GM18858 (cell line): ENCODE results near the gene SDC1.

Source experiments
- ATAC-seq: cut with Tn5 transposase; IDR thresholded peaks from one replicate; pipeline ENCODE4 v1.9.1; 2021; ENCODE audit not compliant: unreplicated experiment

The SDC1 gene

GRCh38 chr2:20156076-20156759, 68.7 kb downstream of the SDC1 start:
- ATAC-seq: no peak

GRCh38 chr2:20153131-20153851, 71.6 kb downstream of the SDC1 start:
- no peak for ATAC-seq

- ATAC-seq: peak; percentile 65
Observed at GRCh38 chr2:20150806-20151571, 73.9 kb downstream of the SDC1 start.
